A549 treated with RU486 at 1 μM for 4 hours (cell line): ENCODE data around the gene POLG. TPM values are rescaled to one million over a fixed set of nuclear protein-coding genes. Genes with fewer than 3 reads are reported as not detected.

Experiments
- total RNA-seq: library from RNA; stranded (reverse); fragments of 200-300 nt; extraction: Qiagen RNA extraction; gene quantifications from 5 replicates; pipeline ENCODE4 v1.2.3, GENCODE V29; 2022; ENCODE audit warnings: low read depth

POLG gene
- 41.8 to 53.1 TPM (median 49.8 TPM) in 5 replicates for total RNA-seq

DNA sequence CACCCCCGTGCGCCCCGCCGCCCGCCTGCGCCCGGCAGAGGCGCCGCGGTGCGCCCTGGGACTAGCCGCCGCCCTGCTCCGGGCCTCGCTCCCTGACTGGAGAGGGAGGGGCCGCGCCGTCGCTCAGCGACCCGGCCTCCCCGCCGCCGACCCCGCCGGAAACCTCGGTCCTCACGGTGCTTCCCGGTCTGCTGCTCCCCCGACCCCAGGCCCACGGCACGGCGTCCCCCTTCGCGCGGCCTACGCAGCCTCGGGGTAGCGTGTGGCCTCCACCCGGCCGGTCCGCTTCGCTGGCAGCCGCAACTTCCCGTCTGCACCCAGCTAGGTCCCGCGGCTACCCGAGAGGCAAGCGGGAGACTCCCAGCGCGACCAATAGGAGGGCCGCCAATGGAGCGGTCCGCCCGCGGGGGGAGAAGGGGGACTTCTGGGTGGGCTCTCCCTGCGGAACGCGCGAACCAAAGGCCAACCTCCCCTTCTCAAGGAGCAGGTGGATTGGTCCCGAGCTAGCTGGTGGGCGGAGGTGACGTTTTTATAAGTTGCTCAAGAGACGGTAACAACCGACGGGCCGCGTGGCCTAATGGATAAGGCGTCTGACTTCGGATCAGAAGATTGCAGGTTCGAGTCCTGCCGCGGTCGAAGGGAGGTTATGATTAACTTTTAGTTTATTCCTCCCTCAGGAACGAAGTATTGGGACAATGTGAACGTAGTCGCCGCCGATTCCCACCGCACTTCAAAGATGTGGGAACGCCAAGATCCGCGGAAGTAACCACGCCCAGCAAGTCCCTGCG is at the start of gene POLG:
Gene POLG, minus strand, starts transcription at position 315 of the 788 bp plus-strand sequence. CDS start 1,070 bp downstream, outside the sequence.

Other genes with a start within 250 kb of the POLG start
- gene ABHD2, start 246.4 kb downstream of the POLG start, total RNA-seq, result 69.1 to 102 TPM (median 81.9 TPM) in 5 replicates
- gene RLBP1, start 113.2 kb downstream of the POLG start, total RNA-seq, result not detected in 5 replicates
- gene FANCI, start 90.8 kb downstream of the POLG start, total RNA-seq, result 49.0 to 65.5 TPM (median 58.6 TPM) in 5 replicates
- gene RHCG, start 161.8 kb upstream of the POLG start, total RNA-seq, result 30.6 to 43.6 TPM (median 33.0 TPM) in 5 replicates
- 10.8 to 14.5 TPM (median 13.7 TPM) in 5 replicates for gene TICRR, start 240.6 kb upstream of the POLG start, total RNA-seq